GM21390 (cell line): ENCODE data around the gene HBM.
"Not testable (repeated sequence)": the region's sequence is repeated elsewhere in the genome, so short reads cannot be mapped to it uniquely, and the experiment has no call there.

Experiments used
- ATAC-seq: cut with Tn5 transposase; IDR thresholded peaks from one replicate; pipeline ENCODE4 v1.9.1; 2021; ENCODE audit not compliant: unreplicated experiment

Gene HBM

DNA sequence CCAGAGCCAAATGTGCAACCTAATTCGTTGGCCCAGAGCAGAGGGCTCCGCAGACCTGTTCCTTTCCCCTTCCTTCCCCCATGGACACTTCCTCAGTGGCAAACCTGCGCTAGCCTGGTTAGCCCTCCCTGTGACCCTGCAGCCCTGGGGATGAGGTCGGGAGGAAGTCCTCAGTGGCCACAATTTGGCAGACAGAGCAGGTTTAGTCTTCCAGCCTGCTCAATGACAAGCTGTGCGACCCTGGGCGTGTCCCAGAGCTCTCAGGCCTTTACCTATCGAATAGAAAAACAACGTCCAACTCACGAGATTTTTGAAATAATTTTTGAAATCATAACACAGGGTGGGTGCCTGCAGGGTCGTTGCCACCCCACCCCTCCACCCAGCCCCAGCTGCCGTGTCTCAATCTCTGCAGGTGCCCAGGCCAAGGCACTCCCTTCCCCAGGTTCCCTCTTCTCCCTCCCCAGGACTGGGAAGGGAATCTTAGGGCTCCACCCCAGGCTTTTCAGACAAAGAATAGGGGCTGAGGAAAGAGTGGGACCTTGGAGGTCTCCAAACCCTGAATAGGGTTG, 1.4 kb downstream of the HBM start:
- no peak for ATAC-seq

DNA sequence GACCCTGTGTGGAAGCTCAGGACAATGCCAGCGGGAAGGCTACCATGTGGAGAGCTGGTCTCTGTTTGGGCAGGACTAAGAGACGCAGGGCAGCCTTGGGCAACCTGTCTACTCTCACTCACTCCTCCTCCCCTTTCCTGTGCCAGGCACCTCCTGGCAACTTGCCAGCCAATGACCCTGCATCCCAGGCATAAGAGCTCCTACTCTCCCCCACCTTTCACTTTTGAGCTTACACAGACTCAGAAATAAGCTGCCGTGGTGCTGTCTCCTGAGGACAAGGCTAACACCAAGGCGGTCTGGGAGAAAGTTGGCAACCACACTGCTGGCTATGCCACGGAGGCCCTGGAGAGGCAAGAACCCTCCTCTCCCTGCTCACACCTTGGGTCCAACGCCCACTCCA, 2.6 kb downstream of the HBM start:
- no peak for ATAC-seq

DNA sequence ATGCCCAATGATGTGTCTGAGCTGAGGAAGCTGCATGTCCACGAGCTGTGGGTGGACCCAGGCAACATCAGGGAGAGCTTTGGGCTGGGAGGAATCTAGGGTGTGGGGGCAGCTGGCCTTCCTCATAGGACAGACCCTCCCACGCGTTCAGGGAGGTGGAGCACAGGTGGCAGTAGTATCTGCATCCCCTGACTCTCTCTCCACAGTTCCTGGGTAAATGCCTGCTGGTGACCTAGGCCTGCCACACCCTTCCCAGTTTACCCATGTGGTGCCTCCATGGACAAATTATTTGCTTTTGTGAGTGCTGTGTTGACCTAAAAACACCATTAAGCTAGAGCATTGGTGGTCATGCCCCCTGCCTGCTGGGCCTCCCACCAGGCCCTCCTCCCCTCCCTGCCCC, 3.2 kb downstream of the HBM start:
- no peak for ATAC-seq

DNA sequence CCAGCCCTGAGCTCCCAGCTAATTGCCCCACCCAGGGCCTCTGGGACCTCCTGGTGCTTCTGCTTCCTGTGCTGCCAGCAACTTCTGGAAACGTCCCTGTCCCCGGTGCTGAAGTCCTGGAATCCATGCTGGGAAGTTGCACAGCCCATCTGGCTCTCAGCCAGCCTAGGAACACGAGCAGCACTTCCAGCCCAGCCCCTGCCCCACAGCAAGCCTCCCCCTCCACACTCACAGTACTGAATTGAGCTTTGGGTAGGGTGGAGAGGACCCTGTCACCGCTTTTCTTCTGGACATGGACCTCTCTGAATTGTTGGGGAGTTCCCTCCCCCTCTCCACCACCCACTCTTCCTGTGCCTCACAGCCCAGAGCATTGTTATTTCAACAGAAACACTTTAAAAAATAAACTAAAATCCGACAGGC, 4.3 kb downstream of the HBM start:
- ATAC-seq: not testable (repeated sequence)

DNA sequence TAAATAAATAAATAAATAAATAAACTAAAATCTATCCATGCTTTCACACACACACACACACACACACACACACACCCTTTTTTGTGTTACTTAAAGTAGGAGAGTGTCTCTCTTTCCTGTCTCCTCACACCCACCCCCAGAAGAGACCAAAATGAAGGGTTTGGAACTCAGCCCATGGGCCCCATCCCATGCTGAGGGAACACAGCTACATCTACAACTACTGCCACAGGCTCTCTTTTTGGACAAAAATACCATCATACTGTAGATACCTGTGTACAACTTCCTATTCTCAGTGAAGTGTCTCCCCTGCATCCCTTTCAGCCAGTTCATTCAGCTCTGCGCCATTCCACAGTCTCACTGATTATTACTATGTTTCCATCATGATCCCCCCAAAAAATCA, 5.0 kb downstream of the HBM start:
- ATAC-seq: no peak

DNA sequence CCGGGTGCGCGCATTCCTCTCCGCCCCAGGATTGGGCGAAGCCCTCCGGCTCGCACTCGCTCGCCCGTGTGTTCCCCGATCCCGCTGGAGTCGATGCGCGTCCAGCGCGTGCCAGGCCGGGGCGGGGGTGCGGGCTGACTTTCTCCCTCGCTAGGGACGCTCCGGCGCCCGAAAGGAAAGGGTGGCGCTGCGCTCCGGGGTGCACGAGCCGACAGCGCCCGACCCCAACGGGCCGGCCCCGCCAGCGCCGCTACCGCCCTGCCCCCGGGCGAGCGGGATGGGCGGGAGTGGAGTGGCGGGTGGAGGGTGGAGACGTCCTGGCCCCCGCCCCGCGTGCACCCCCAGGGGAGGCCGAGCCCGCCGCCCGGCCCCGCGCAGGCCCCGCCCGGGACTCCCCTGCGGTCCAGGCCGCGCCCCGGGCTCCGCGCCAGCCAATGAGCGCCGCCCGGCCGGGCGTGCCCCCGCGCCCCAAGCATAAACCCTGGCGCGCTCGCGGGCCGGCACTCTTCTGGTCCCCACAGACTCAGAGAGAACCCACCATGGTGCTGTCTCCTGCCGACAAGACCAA, 6.7 kb downstream of the HBM start, which contains the start of gene HBA2:
Gene HBA2, plus strand, starts transcription at position 503 of the 568 bp plus-strand sequence. Its CDS starts 37 bp downstream, at position 540.
- not testable (repeated sequence) for ATAC-seq

DNA sequence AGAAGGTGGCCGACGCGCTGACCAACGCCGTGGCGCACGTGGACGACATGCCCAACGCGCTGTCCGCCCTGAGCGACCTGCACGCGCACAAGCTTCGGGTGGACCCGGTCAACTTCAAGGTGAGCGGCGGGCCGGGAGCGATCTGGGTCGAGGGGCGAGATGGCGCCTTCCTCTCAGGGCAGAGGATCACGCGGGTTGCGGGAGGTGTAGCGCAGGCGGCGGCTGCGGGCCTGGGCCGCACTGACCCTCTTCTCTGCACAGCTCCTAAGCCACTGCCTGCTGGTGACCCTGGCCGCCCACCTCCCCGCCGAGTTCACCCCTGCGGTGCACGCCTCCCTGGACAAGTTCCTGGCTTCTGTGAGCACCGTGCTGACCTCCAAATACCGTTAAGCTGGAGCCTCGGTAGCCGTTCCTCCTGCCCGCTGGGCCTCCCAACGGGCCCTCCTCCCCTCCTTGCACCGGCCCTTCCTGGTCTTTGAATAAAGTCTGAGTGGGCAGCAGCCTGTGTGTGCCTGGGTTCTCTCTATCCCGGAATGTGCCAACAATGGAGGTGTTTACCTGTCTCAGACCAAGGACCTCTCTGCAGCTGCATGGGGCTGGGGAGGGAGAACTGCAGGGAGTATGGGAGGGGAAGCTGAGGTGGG, 7.6 kb downstream of the HBM start:
- not testable (repeated sequence) for ATAC-seq

DNA sequence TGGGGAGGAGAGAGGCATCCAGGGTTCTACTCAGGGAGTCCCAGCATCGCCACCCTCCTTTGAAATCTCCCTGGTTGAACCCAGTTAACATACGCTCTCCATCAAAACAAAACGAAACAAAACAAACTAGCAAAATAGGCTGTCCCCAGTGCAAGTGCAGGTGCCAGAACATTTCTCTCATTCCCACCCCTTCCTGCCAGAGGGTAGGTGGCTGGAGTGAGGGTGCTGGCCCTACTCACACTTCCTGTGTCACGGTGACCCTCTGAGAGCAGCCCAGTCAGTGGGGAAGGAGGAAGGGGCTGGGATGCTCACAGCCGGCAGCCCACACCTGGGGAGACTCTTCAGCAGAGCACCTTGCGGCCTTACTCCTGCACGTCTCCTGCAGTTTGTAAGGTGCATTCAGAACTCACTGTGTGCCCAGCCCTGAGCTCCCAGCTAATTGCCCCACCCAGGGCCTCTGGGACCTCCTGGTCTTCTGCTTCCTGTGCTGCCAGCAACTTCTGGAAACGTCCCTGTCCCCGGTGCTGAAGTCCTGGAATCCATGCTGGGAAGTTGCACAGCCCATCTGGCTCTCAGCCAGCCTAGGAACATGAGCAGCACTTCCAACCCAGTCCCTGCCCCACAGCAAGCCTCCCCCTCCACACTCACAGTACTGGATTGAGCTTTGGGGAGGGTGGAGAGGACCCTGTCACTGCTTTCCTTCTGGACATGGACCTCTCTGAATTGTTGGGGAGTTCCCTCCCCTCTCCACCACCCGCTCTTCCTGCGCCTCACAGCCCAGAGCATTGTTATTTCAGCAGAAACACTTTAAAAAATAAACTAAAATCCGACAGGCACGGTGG, 8.4 kb downstream of the HBM start:
- ATAC-seq: not testable (repeated sequence)

DNA sequence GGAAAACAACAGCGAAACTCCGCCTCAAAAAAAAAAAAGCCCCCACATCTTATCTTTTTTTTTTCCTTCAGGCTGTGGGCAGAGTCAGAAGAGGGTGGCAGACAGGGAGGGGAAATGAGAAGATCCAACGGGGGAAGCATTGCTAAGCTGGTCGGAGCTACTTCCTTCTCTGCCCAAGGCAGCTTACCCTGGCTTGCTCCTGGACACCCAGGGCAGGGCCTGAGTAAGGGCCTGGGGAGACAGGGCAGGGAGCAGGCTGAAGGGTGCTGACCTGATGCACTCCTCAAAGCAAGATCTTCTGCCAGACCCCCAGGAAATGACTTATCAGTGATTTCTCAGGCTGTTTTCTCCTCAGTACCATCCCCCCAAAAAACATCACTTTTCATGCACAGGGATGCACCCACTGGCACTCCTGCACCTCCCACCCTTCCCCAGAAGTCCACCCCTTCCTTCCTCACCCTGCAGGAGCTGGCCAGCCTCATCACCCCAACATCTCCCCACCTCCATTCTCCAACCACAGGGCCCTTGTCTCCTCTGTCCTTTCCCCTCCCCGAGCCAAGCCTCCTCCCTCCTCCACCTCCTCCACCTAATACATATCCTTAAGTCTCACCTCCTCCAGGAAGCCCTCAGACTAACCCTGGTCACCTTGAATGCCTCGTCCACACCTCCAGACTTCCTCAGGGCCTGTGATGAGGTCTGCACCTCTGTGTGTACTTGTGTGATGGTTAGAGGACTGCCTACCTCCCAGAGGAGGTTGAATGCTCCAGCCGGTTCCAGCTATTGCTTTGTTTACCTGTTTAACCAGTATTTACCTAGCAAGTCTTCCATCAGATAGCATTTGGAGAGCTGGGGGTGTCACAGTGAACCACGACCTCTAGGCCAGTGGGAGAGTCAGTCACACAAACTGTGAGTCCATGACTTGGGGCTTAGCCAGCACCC, 9.5 kb downstream of the HBM start:
- ATAC-seq: no peak

DNA sequence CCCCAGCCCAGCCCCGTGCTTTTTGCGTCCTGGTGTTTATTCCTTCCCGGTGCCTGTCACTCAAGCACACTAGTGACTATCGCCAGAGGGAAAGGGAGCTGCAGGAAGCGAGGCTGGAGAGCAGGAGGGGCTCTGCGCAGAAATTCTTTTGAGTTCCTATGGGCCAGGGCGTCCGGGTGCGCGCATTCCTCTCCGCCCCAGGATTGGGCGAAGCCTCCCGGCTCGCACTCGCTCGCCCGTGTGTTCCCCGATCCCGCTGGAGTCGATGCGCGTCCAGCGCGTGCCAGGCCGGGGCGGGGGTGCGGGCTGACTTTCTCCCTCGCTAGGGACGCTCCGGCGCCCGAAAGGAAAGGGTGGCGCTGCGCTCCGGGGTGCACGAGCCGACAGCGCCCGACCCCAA, 10.2 kb downstream of the HBM start:
- ATAC-seq: not testable (repeated sequence)

DNA sequence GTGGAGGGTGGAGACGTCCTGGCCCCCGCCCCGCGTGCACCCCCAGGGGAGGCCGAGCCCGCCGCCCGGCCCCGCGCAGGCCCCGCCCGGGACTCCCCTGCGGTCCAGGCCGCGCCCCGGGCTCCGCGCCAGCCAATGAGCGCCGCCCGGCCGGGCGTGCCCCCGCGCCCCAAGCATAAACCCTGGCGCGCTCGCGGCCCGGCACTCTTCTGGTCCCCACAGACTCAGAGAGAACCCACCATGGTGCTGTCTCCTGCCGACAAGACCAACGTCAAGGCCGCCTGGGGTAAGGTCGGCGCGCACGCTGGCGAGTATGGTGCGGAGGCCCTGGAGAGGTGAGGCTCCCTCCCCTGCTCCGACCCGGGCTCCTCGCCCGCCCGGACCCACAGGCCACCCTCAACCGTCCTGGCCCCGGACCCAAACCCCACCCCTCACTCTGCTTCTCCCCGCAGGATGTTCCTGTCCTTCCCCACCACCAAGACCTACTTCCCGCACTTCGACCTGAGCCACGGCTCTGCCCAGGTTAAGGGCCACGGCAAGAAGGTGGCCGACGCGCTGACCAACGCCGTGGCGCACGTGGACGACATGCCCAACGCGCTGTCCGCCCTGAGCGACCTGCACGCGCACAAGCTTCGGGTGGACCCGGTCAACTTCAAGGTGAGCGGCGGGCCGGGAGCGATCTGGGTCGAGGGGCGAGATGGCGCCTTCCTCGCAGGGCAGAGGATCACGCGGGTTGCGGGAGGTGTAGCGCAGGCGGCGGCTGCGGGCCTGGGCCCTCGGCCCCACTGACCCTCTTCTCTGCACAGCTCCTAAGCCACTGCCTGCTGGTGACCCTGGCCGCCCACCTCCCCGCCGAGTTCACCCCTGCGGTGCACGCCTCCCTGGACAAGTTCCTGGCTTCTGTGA, 11.0 kb downstream of the HBM start, which contains the start of gene HBA1:
Gene HBA1, plus strand, starts transcription at position 204 of the 906 bp plus-strand sequence. Its CDS starts 37 bp downstream, at position 241.
- ATAC-seq: not testable (repeated sequence)

DNA sequence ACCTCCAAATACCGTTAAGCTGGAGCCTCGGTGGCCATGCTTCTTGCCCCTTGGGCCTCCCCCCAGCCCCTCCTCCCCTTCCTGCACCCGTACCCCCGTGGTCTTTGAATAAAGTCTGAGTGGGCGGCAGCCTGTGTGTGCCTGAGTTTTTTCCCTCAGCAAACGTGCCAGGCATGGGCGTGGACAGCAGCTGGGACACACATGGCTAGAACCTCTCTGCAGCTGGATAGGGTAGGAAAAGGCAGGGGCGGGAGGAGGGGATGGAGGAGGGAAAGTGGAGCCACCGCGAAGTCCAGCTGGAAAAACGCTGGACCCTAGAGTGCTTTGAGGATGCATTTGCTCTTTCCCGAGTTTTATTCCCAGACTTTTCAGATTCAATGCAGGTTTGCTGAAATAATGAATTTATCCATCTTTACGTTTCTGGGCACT, 11.6 kb downstream of the HBM start:
- ATAC-seq: no peak

DNA sequence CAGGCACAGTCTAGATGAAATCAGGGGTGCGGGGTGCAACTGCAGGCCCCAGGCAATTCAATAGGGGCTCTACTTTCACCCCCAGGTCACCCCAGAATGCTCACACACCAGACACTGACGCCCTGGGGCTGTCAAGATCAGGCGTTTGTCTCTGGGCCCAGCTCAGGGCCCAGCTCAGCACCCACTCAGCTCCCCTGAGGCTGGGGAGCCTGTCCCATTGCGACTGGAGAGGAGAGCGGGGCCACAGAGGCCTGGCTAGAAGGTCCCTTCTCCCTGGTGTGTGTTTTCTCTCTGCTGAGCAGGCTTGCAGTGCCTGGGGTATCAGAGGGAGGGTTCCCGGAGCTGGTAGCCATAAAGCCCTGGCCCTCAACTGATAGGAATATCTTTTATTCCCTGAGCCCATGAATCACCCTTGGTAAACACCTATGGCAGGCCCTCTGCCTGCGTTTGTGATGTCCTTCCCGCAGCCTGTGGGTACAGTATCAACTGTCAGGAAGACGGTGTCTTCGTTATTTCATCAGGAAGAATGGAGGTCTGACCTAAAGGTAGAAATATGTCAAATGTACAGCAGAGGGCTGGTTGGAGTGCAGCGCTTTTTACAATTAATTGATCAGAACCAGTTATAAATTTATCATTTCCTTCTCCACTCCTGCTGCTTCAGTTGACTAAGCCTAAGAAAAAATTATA, 12.3 kb downstream of the HBM start:
- ATAC-seq: no peak

DNA sequence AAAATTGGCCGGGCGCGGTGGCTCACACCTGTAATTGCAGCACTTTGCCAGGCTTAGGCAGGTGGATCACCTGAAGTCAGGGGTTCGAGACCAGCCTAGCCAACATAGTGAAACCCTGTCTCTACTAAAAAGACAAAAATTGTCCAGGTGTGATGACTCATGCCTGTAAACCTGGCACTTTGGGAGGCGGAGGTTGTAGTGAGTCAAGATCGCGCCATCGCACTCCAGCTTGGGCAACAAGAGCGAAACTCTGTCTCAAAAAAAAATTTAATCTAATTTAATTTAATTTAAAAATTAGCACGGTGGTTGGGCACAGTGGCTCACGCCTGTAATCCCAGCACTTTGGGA, 12.9 kb downstream of the HBM start:
- ATAC-seq: no peak

DNA sequence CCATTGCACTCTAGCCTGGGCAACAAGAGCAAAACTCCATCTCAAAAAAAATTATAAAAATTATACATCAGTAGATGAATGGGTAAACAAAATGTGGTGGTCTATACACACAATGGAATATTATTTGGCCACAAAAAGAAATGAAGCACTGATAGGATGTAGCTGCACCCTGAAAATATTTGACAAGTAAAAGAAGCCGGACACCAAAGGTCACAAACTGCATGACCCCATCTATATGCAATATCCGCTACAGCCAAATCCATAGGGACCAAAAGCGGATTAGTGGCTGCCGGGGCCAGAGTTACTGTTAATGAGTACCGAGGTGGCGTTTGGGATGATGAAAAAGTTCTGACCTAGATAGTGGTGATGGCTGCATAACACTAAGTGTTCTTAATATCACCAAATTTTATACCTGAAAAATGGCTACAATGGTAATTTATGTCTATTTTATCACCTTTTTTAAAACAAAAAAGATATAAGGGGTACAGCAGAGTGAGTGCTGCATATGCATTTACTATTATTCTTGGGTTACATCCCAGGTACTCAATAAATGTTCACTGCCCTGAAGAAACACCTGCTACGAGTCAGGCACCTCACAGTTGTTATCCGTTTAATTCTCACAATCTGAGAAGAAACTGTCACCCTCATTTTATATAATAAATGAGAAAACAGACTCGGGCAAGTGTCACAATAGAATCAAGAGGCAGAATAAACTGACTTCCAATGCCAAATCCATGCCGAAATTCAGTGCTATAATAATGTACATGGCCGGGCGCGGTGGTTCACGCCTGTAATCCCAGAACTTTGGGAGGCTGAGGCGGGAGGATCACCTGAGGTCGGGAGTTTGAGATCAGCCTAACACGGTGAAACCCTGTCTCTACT, 13.7 kb downstream of the HBM start:
- ATAC-seq: no peak

DNA sequence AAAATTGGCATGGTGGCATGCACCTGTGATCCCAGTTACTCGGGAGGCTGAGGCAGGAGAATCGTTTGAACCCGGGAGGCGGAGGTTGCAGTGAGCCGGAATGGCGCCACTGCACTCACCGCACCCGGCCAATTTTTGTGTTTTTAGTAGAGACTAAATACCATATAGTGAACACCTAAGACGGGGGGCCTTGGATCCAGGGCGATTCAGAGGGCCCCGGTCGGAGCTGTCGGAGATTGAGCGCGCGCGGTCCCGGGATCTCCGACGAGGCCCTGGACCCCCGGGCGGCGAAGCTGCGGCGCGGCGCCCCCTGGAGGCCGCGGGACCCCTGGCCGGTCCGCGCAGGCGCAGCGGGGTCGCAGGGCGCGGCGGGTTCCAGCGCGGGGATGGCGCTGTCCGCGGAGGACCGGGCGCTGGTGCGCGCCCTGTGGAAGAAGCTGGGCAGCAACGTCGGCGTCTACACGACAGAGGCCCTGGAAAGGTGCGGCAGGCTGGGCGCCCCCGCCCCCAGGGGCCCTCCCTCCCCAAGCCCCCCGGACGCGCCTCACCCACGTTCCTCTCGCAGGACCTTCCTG, 14.4 kb downstream of the HBM start, which contains the start of gene HBQ1:
Gene HBQ1, plus strand, starts transcription at position 359 of the 575 bp plus-strand sequence. Its CDS starts 28 bp downstream, at position 387.
- no peak for ATAC-seq
